HEK293T (cell line): ENCODE results near the gene WBP1.
A peak's percentile ranks its signal among the peaks of the same experiment; 100 is the strongest.

Source experiments
- CTCF ChIA-PET: fragments of 350-600 bp; formaldehyde crosslinking; extraction: SDS; loops from one replicate; lab custom pipeline; 2021; ENCODE audit warnings: antibody characterized with exemption, inconsistent platforms; lab: Yijun Ruan, JAX
- POLR2A ChIA-PET: fragments of 350-600 bp; formaldehyde crosslinking; extraction: SDS; loops from one replicate; lab custom pipeline; 2020; ENCODE audit warnings: antibody characterized with exemption, inconsistent platforms; lab: Yijun Ruan, JAX
- DNase-seq: peaks from one replicate; pipeline ENCODE4 v3.0.0; 2012; ENCODE audit warnings: mixed read lengths; ENCODE audit errors: extremely low spot score
- BHLHE40 ChIP-seq: fragments of 450-650 bp; IDR thresholded peaks from 2 replicates; pipeline ENCODE4 v1.6.1; 2016; ENCODE audit warnings: mild to moderate bottlenecking, moderate library complexity, borderline replicate concordance
- CTBP1 ChIP-seq: fragments of 450-650 bp; IDR thresholded peaks from 2 replicates; pipeline ENCODE4 v1.6.1; 2016; ENCODE audit warnings: borderline replicate concordance
- ELF4 ChIP-seq: fragments of 450-650 bp; IDR thresholded peaks from 2 replicates; pipeline ENCODE4 v1.6.1; 2017; ENCODE audit warnings: antibody characterized with exemption
- FOXA1 ChIP-seq: fragments of 450-650 bp; IDR thresholded peaks from 2 replicates; pipeline ENCODE4 v1.6.1; 2016; ENCODE audit warnings: mild to moderate bottlenecking
- FOXK2 ChIP-seq: fragments of 450-650 bp; IDR thresholded peaks from 2 replicates; pipeline ENCODE4 v1.6.1; 2016; ENCODE audit warnings: mild to moderate bottlenecking
- FOXM1 ChIP-seq: fragments of 450-650 bp; IDR thresholded peaks from 2 replicates; pipeline ENCODE4 v1.6.1; 2017; ENCODE audit warnings: mild to moderate bottlenecking, borderline replicate concordance
- HDGF ChIP-seq: fragments of 450-650 bp; IDR thresholded peaks from 2 replicates; pipeline ENCODE4 v1.6.1; 2017; ENCODE audit warnings: antibody characterized with exemption, borderline replicate concordance
- L3MBTL2 ChIP-seq: fragments of 450-650 bp; conservative IDR thresholded peaks from 2 replicates; pipeline ENCODE4 v1.6.1; 2016; ENCODE audit warnings: mild to moderate bottlenecking
- LEF1 ChIP-seq: fragments of 450-650 bp; IDR thresholded peaks from 2 replicates; pipeline ENCODE4 v1.6.1; 2017; ENCODE audit warnings: mild to moderate bottlenecking, borderline replicate concordance
- NFRKB ChIP-seq: fragments of 450-650 bp; IDR thresholded peaks from 2 replicates; pipeline ENCODE4 v1.6.1; 2016; ENCODE audit warnings: mild to moderate bottlenecking, moderate library complexity
- SP1 ChIP-seq: fragments of 450-650 bp; IDR thresholded peaks from 2 replicates; pipeline ENCODE4 v1.6.1; 2017
- SUZ12 ChIP-seq: fragments of 450-650 bp; IDR thresholded peaks from 2 replicates; pipeline ENCODE4 v1.6.1; 2016; ENCODE audit warnings: mild to moderate bottlenecking
- TARDBP ChIP-seq: fragments of 450-650 bp; IDR thresholded peaks from 2 replicates; pipeline ENCODE4 v1.6.1; 2016
- ZNF384 ChIP-seq: fragments of 450-650 bp; IDR thresholded peaks from 2 replicates; pipeline ENCODE4 v1.6.1; 2016
- TF ChIP-seq, protein P1 (sequence below): fragments of 450-650 bp; IDR thresholded peaks from 2 replicates; pipeline ENCODE4 v1.6.1; 2016

The WBP1 gene

DNA sequence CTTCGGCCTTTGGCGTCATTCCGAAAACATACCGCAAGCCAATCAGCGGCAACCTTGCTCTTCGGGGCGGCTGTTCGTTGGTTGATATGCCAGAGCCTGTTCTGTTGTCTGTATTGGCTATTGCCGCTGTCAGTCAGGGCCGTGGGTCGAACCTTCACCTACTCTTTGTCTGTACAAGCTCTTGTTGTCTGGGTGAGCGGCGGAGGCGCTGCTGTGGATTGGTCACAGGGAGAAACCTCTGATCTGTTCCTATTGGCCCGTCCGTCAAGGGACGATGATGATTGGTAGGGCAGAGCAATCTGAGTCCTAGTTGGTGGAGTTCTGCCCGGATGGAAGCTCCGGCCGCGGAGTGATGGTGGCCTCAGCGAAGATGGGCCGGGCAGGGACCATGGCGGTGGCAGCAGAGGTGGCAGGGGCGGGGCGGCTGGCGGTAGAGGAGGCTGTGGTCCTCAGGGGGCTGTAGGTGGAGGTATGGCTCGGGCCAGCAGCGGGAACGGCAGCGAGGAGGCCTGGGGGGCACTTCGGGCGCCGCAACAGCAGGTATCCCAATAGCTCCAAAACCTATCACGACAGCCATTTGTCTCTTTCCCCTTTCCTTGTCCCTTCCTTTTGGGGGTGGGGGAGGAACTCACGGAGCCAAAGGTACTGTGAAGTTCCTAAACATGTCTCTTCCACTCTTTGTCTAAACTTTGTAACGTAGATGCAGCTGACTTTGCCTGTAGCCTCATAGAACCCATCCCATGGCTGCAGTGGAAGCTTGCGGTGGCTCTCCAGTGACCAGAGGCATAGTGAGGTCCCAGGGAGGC is at the start of gene WBP1:
Gene WBP1, plus strand, starts transcription at position 307 of the 806 bp plus-strand sequence. Its CDS starts 165 bp downstream, at position 472.
- POLR2A ChIA-PET = interaction anchor here (0.5 to 8.2 kb wide), 21 partner anchors 10 to 197 kb away, joined by 3 to 81 read pairs (median 6); partner anchors contain the start of genes AUP1, C2orf81, CCDC142 and HTRA2
- DNase-seq = peak; percentile 93
- TF ChIP-seq L3MBTL2 = 0 out of 2 replicates have a peak, but pooled peaks have one; percentile 19
- no peak for TF ChIP-seq ZNF384
- TF ChIP-seq, protein P1, sequence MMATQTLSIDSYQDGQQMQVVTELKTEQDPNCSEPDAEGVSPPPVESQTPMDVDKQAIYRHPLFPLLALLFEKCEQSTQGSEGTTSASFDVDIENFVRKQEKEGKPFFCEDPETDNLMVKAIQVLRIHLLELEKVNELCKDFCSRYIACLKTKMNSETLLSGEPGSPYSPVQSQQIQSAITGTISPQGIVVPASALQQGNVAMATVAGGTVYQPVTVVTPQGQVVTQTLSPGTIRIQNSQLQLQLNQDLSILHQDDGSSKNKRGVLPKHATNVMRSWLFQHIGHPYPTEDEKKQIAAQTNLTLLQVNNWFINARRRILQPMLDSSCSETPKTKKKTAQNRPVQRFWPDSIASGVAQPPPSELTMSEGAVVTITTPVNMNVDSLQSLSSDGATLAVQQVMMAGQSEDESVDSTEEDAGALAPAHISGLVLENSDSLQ = peak; percentile 100
- peak; percentile 69; the same call in 1 of the 2 replicates for TF ChIP-seq FOXM1
- CTCF ChIA-PET = interaction anchor here (1.0 kb wide), 2 partner anchors 25 to 73 kb away, joined by 3 read pairs; no protein-coding TSS in a partner anchor

DNA sequence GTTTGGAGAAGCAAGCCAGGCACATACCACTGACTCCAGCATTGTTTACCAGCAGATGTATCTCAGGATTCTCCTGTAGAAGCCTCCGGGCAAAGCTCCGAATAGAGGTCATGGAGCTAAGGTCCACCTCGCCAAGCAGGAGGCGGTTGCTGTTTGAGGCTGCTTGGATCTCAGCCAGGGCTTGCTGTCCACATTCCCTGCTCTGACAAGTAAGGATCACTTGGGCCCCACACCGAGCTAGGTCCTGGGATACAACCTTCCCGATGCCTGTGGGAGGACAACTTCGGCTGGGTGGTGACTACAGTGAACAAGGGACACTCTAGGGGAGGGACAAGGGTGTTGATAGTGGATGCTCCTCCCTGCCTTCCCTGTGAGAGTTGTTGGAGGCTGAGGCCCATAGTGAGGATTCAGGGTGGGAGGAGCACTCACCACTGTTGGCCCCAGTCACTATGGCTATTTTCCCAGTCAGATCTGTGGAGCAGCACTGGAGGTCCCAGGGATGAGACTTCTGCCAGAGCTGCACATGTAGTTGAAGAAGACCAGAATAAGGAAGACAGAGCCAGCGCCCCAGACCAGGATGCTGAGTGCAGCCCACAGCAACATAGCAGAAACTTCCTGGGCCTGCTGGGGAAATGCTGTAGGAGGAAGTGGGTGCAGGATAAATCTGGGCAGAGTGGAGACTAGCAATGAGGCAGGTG is 45.1 kb upstream of the WBP1 start:
- TF ChIP-seq BHLHE40 (no peak), HDGF (no peak), ZNF384 (no peak), FOXK2 (no peak), SUZ12 (no peak), SP1 (no peak), CTBP1 (no peak), ELF4 (no peak), TARDBP (no peak), FOXA1 (no peak), NFRKB (no peak), FOXM1 (no peak)
- TF ChIP-seq, protein P1 = no peak
- CTCF ChIA-PET = no interaction called here
- POLR2A ChIA-PET = interaction anchor here (0.7 to 1.4 kb wide), 4 partner anchors 8 to 53 kb away, joined by 3 to 4 read pairs (median 3); partner anchors contain the start of genes C2orf81, INO80B and MOGS
- DNase-seq = no peak

DNA sequence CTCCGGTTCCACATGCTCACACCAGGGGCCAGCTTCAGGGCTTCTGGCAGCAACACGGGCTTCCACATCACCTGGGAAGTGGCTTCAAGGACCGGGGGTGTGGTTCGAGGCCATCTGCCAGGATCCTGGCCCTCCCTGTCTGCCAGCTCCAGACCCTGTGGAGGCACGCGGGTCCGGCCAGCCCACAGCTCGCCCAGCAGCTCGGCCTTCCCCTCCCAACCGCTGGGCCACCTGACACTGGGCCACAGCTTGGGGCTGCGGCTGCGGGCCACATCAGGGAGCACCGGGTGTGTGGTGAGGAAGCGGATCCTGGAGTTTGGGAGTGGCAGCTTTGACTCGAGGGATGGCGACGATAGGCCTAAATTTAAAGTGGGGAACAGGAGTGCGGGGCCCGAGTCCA is 43.8 kb upstream of the WBP1 start:
- CTCF ChIA-PET = no interaction called here

DNA sequence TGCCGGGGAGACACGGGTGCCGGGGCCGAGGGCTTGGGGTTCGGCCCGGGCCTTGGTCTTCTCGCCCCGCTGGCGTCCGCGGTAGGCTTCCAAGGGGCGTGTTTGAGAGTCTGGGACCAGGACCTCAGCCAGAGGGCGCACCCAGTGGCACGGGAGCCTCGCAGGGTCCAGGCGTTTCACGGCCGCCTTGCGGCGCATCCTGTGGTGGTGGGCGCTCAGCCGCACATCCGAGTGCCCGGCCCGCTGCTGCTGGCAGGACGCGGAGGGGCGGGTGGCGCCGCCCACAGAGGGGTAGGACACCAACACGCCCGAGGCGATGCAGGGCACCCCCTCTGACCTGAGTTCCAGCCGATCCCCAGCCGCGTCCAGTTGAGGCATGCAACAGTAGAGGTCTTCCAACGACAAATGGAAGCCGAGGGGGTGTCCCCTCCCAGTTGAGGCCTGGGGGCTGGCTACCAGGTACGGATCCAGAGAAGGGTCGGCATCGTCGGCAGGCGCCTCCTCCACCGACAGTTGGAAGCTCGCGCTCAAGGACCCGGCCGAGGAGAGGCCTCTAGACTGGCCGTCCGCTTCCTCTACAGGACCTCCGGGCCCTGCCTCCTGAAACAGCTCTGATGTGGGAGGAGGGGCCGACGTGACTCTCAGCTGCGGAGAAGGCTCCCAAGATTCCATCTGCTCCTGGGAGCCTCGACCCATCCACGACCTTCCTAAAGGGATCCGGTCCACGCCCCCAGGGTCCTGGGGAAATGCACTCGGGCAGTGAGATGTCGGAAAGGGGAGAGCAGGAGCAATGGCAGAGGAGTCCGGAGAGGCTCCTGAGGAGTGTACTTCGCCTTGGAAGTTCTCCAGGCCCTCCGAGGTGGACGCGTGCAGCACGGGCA is 43.1 kb upstream of the WBP1 start:
- CTCF ChIA-PET = no interaction called here
- POLR2A ChIA-PET = no interaction called here
- TF ChIP-seq FOXM1 = no peak
- TF ChIP-seq CTBP1 = no peak
- TF ChIP-seq FOXK2 = no peak
- TF ChIP-seq ELF4 = no peak
- no peak for TF ChIP-seq BHLHE40
- DNase-seq = no peak

More for the DNA sequence above, 43.8 kb upstream of the WBP1 start:
- POLR2A ChIA-PET = no interaction called here
- TF ChIP-seq HDGF (no peak), ELF4 (no peak), FOXM1 (no peak), CTBP1 (no peak), NFRKB (no peak), SUZ12 (no peak), LEF1 (no peak), ZNF384 (no peak)
- TF ChIP-seq, protein P1 = no peak
- DNase-seq = no peak

DNA sequence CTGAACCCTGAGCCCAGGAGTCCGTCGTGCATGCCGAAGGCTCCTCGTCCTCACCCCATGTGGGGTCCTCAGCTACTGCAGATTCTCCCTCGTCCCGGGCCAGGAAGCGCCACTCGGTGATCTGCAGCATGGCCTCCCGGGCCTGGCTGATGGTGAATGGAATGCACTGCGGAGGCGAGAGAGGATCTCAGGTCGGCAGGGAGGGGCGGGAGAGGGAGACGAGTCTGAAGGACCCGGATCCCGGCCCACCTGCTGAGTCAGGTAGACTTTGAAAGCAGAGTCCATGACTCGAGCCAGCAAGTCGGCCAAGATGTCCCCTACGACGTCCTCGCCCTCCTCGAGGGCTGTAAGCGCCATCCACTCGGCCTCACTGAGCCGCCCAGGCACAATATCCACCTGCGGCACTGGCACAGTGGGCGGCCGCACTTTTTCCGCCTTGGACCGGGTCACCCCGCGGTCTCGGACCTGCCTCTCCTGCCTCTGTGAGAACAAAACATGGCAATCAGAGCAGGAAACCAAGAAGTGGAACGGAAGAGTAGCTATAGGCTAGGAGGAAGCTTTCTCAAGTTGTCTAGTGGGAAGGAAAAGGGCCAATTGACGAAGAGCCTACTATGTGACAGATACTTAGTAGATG is 42.4 kb upstream of the WBP1 start:
- ChIA-PET CTCF (no interaction called here), POLR2A (no interaction called here)
- TF ChIP-seq BHLHE40 (no peak), ZNF384 (no peak), SP1 (no peak), CTBP1 (no peak), TARDBP (no peak), FOXM1 (no peak)
- TF ChIP-seq, protein P1 = no peak
- DNase-seq = no peak
